H9 (cell line): ENCODE measurements around the gene ACP1. TPM values are rescaled to one million over a fixed set of nuclear protein-coding genes. Genes with fewer than 3 reads are reported as not detected.

Source experiments
- DNase-seq: peaks from one replicate; pipeline ENCODE4 v3.0.0-alpha.2; 2017
- H2AFZ ChIP-seq: one replicate; pipeline ENCODE4 v1.6.1; 2013; ENCODE audit warnings: mild to moderate bottlenecking, low read length, control low read depth, moderate library complexity
- H2AK5ac ChIP-seq: 2 replicates; pipeline ENCODE4 v1.6.1; 2013; ENCODE audit warnings: low read length, control low read depth, mixed read lengths; ENCODE audit not compliant: insufficient read length
- H2BK120ac ChIP-seq: one replicate; pipeline ENCODE4 v1.6.1; 2013; ENCODE audit warnings: low read depth, mild to moderate bottlenecking, low read length, control low read depth, inconsistent platforms; ENCODE audit not compliant: poor library complexity, severe bottlenecking
- H2BK12ac ChIP-seq: 2 replicates; pipeline ENCODE4 v1.6.1; 2013; ENCODE audit warnings: low read length, control low read depth, mixed read lengths, low read depth; ENCODE audit not compliant: insufficient read length
- H2BK15ac ChIP-seq: 2 replicates; pipeline ENCODE4 v1.6.1; 2013; ENCODE audit warnings: low read depth, low read length, control low read depth
- H2BK20ac ChIP-seq: one replicate; pipeline ENCODE4 v1.6.1; 2013; ENCODE audit warnings: low read depth, mild to moderate bottlenecking, low read length, control low read depth, inconsistent platforms; ENCODE audit not compliant: poor library complexity, severe bottlenecking
- H2BK5ac ChIP-seq: 2 replicates; pipeline ENCODE4 v1.6.1; 2013; ENCODE audit warnings: low read length, control low read depth, mixed read lengths; ENCODE audit not compliant: insufficient read length
- H3K14ac ChIP-seq: 2 replicates; pipeline ENCODE4 v1.6.1; 2013; ENCODE audit warnings: low read length, control low read depth; ENCODE audit not compliant: insufficient read depth
- H3K18ac ChIP-seq: 2 replicates; pipeline ENCODE4 v1.6.1; 2013; ENCODE audit warnings: low read depth, mild to moderate bottlenecking, mixed read lengths, low read length, control low read depth; ENCODE audit not compliant: insufficient read length
- H3K23ac ChIP-seq: 2 replicates; pipeline ENCODE4 v1.6.1; 2013; ENCODE audit warnings: low read length, control low read depth, mixed read lengths, low read depth; ENCODE audit not compliant: insufficient read length
- H3K23me2 ChIP-seq: 2 replicates; pipeline ENCODE4 v1.6.1; 2013; ENCODE audit warnings: low read depth, mild to moderate bottlenecking, mixed read lengths, low read length, control low read depth; ENCODE audit not compliant: insufficient read length, poor library complexity, severe bottlenecking
- H3K27ac ChIP-seq: 2 replicates; pipeline ENCODE4 v1.5.1; 2013; ENCODE audit warnings: low read length, control low read depth, mixed read lengths, low read depth; ENCODE audit not compliant: insufficient read length
- H3K27me3 ChIP-seq: 2 replicates; pipeline ENCODE4 v1.6.1; 2013; ENCODE audit warnings: low read length, control low read depth, inconsistent platforms; ENCODE audit not compliant: insufficient read depth
- H3K4ac ChIP-seq: 2 replicates; pipeline ENCODE4 v1.6.1; 2013; ENCODE audit warnings: low read depth, mild to moderate bottlenecking, control low read depth, inconsistent platforms, low read length, moderate library complexity
- H3K4me1 ChIP-seq: 2 replicates; pipeline ENCODE4 v1.6.1; 2013; ENCODE audit warnings: low read length, control low read depth, inconsistent platforms; ENCODE audit not compliant: insufficient read depth
- H3K4me2 ChIP-seq: 2 replicates; pipeline ENCODE4 v1.6.1; 2013; ENCODE audit warnings: low read length, control low read depth, mixed read lengths; ENCODE audit not compliant: insufficient read length, insufficient read depth
- H3K56ac ChIP-seq: 2 replicates; pipeline ENCODE4 v1.6.1; 2013; ENCODE audit warnings: low read depth, mild to moderate bottlenecking, mixed read lengths, low read length, control low read depth; ENCODE audit not compliant: insufficient read length
- H3K79me1 ChIP-seq: 2 replicates; pipeline ENCODE4 v1.6.1; 2013; ENCODE audit warnings: low read depth, mild to moderate bottlenecking, moderate library complexity, low read length, control low read depth, inconsistent platforms; ENCODE audit not compliant: insufficient read depth, poor library complexity, severe bottlenecking
- H3K79me2 ChIP-seq: 2 replicates; pipeline ENCODE4 v1.6.1; 2013; ENCODE audit warnings: low read length, control low read depth, inconsistent platforms; ENCODE audit not compliant: insufficient read depth
- H3K9ac ChIP-seq: 2 replicates; pipeline ENCODE4 v1.6.1; 2013; ENCODE audit warnings: low read length, control low read depth, mixed read lengths; ENCODE audit not compliant: insufficient read length; ENCODE audit errors: extremely low read depth
- H3K9me3 ChIP-seq: one replicate; pipeline ENCODE4 v1.6.1; 2013; ENCODE audit warnings: low read depth, low read length, inconsistent platforms; ENCODE audit not compliant: control insufficient read depth
- H3T11ph ChIP-seq: one replicate; pipeline ENCODE4 v1.6.1; 2013; ENCODE audit warnings: mild to moderate bottlenecking, low read length, control low read depth, inconsistent platforms
- H4K20me1 ChIP-seq: one replicate; pipeline ENCODE4 v1.6.1; 2013; ENCODE audit not compliant: control insufficient read depth, insufficient read length, insufficient read depth
- H4K5ac ChIP-seq: 2 replicates; pipeline ENCODE4 v1.6.1; 2013; ENCODE audit warnings: low read depth, mild to moderate bottlenecking, mixed read lengths, low read length, control low read depth; ENCODE audit not compliant: insufficient read length
- H4K8ac ChIP-seq: replicated peaks from 2 replicates; pipeline ENCODE4 v1.6.1; 2013; ENCODE audit warnings: low read length, control low read depth, mixed read lengths, low read depth; ENCODE audit not compliant: insufficient read length
- H4K91ac ChIP-seq: 2 replicates; pipeline ENCODE4 v1.6.1; 2013; ENCODE audit warnings: low read depth, mild to moderate bottlenecking, moderate library complexity, mixed read lengths, low read length, control low read depth; ENCODE audit not compliant: insufficient read length
- H3K27ac Mint-ChIP-seq, 3 experiments: 2 replicates in 2 of 3; 3 replicates in 1 of 3; pipeline ENCODE4 v1.8.0; 2020 to 2021; ENCODE audit warnings: mixed read lengths in 3 of 3, mild to moderate bottlenecking in 1 of 3, moderate library complexity in 1 of 3
- H3K27me3 Mint-ChIP-seq: 2 replicates; pipeline ENCODE4 v1.8.0; 2021; ENCODE audit warnings: low read depth, mild to moderate bottlenecking, moderate library complexity, mixed read lengths
- H3K36me3 Mint-ChIP-seq, 3 experiments: 2 replicates in 2 of 3; 3 replicates in 1 of 3; pipeline ENCODE4 v1.8.0; 2020 to 2021; ENCODE audit warnings: low read depth in 3 of 3, mixed read lengths in 3 of 3; ENCODE audit not compliant: insufficient read depth in 1 of 3
- H3K4me1 Mint-ChIP-seq, 2 experiments: 2 replicates each; pipeline ENCODE4 v1.8.0; 2020; ENCODE audit warnings: mixed read lengths in 2 of 2
- H3K4me3 Mint-ChIP-seq, 2 experiments: 2 replicates in 1 of 2; 3 replicates in 1 of 2; pipeline ENCODE4 v1.8.0; 2020 to 2021; ENCODE audit warnings: mild to moderate bottlenecking in 2 of 2, mixed read lengths in 2 of 2, moderate library complexity in 1 of 2
- H3K9me3 Mint-ChIP-seq, 2 experiments: 2 replicates in 1 of 2; 3 replicates in 1 of 2; pipeline ENCODE4 v1.8.0; 2020; ENCODE audit warnings: mild to moderate bottlenecking in 2 of 2, mixed read lengths in 2 of 2, moderate library complexity in 1 of 2
- WGBS: extraction: QIAGEN DNeasy Blood & Tissue Kit; methylation state at CpG from one replicate; pipeline ENCODE4 v1.1.7; 2013; ENCODE audit warnings: missing lambda C conversion rate, low lambda C conversion rate, mixed read lengths; ENCODE audit not compliant: insufficient read length; ENCODE audit errors: extremely low coverage; 5-methylcytosine and 5-hydroxymethylcytosine counted together
- total RNA-seq: library from RNA; stranded (reverse); gene quantifications from 2 replicates; pipeline ENCODE4 v1.2.1, GENCODE V29; 2021
- TF ChIP-seq, protein P1 (sequence below): fragments of 200-600 bp; sonication (generic); conservative IDR thresholded peaks from 3 replicates; pipeline ENCODE4 v1.8.0; 2021; ENCODE audit warnings: antibody characterized with exemption, mild to moderate bottlenecking

ACP1 gene
- total RNA-seq, 1 experiment from 2014 or later = 143 TPM

DNA sequence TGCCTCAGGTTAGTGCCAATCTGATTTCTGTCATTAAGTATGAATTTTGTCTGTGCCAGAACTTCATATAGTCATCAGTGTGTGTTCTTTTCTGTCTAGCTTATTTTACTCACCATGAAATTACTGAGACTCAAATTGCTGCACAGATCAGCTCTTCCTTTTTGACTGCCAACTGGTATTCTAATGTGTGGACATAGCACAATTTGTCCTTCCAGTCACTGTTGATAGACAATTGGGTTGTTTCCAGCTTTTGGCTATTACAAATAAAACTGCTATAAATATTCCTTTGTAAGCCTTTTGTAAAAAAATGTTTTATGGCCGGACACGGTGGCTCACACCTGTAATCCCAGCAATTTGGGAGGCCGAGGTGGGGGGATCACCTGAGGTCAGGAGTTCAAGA lies 8.7 kb upstream of the ACP1 start:
- Histone ChIP-seq H3K18ac (no peak overlapping the region), H3K14ac (no peak overlapping the region), H2BK15ac (no peak overlapping the region), H4K20me1 (no peaks in the 10 kb centered on the region), H3K27me3 (no peaks in the 10 kb centered on the region), H3T11ph (no peak overlapping the region), H2BK5ac (no peak overlapping the region), H2AFZ (no peak overlapping the region), H3K4me1 (no peaks in the 10 kb centered on the region), H2BK12ac (no peak overlapping the region), H3K4ac (no peak overlapping the region), H3K27ac (no peak overlapping the region), H3K23ac (no peak overlapping the region), H2BK20ac (no peak overlapping the region), H3K79me2 (no peaks in the 10 kb centered on the region), H3K9ac (no peak overlapping the region), H3K79me1 (no peaks in the 10 kb centered on the region), H3K56ac (no peak overlapping the region), H4K8ac (no peak overlapping the region), H4K91ac (no peak overlapping the region), H2AK5ac (no peak overlapping the region), H4K5ac (no peak overlapping the region), H3K9me3 (no peaks in the 10 kb centered on the region), H2BK120ac (no peak overlapping the region), H3K4me2 (no peak overlapping the region), H3K23me2 (no peaks in the 10 kb centered on the region)
- no peak for DNase-seq
- TF ChIP-seq, protein P1, sequence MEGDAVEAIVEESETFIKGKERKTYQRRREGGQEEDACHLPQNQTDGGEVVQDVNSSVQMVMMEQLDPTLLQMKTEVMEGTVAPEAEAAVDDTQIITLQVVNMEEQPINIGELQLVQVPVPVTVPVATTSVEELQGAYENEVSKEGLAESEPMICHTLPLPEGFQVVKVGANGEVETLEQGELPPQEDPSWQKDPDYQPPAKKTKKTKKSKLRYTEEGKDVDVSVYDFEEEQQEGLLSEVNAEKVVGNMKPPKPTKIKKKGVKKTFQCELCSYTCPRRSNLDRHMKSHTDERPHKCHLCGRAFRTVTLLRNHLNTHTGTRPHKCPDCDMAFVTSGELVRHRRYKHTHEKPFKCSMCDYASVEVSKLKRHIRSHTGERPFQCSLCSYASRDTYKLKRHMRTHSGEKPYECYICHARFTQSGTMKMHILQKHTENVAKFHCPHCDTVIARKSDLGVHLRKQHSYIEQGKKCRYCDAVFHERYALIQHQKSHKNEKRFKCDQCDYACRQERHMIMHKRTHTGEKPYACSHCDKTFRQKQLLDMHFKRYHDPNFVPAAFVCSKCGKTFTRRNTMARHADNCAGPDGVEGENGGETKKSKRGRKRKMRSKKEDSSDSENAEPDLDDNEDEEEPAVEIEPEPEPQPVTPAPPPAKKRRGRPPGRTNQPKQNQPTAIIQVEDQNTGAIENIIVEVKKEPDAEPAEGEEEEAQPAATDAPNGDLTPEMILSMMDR = no peak
- H3K4me3 Mint-ChIP-seq = no peak overlapping the region
- no CpG with 5 or more reads among the region's 3 CpGs for WGBS
- H3K9me3 Mint-ChIP-seq = peaks cover 28 to 36% of the 10 kb centered on the region in 2 experiments
- H3K27me3 Mint-ChIP-seq = peaks cover 2% of the 10 kb centered on the region
- H3K4me1 Mint-ChIP-seq = peaks cover 6 to 9% of the 10 kb centered on the region in 2 experiments; a peak in 3 of 4 replicates
- H3K27ac Mint-ChIP-seq = no peak overlapping the region
- peaks cover 28 to 43% (median 41%) of the 10 kb centered on the region in 3 experiments for H3K36me3 Mint-ChIP-seq
